ENCODE measurements around the gene WDR45B.

The WDR45B gene

DNA sequence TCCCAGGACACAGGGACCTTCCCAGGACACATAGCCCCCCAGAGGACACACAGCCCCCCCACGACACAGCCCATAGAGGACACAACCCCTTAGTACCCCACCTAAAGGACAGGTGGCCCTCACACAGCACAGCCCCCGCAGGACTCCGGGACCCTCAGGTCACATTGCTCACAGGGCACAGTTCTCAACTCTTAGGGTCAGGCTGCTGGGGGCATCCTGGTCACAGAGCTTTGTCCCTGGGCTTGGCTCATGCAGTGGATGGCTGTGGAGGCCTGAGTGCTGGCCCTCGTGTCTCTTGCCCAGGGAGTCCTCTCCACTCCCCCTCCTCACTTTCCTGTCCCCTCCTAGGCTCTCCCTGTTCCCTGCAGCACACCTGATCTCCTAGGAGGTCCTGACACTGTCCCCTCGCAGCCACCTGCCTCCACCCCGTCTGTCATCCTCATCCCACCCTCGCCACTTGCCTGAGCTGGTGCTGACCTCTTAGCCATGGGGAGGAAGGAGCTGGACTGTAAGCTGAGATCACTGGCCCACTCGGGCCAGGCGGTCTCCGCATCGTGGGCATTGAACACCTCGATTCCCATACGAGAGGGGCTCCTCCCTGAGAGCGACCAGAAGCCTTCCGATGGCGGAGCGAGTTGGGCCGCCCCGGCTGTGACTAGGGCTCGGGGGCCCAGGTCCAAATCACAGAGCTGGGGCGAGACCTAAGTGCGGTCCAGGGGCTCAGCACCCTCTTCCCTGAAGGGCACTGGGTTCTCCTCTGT is 1.4 kb upstream of the WDR45B start:
- TF ChIP-seq BACH2 (CRISPR knock-in tag; IDR thresholded peaks at IDR 0.05; ENCODE audit: borderline replicate concordance): no peak

GRCh38 chr17:82648742-82649331 is 593 bp upstream of the WDR45B start:
- ATAC-seq: peak; percentile 7
- TF ChIP-seq OSR1 (CRISPR knock-in tag; IDR thresholded peaks at IDR 0.05) (no peak), SNAI2 (CRISPR knock-in tag; IDR thresholded peaks at IDR 0.05) (no peak), CSDC2 (CRISPR knock-in tag; IDR thresholded peaks at IDR 0.05) (no peak), ZFP30 (CRISPR knock-in tag; IDR thresholded peaks at IDR 0.05) (no peak), ZNF8 (CRISPR knock-in tag; IDR thresholded peaks at IDR 0.05) (no peak)

More for the DNA sequence above, 1.4 kb upstream of the WDR45B start:
- ATAC-seq: no peak

- ATAC-seq: peak; percentile 53
These were observed 565 bp downstream of the WDR45B start for GRCh38 chr17:82647593-82648164.

More at GRCh38 chr17:82647593-82648164, 565 bp downstream of the WDR45B start:
- TF ChIP-seq ZNF8 (CRISPR knock-in tag; IDR thresholded peaks at IDR 0.05) (no peak), ZNF70 (CRISPR knock-in tag; IDR thresholded peaks at IDR 0.05) (no peak), TCF4 (CRISPR knock-in tag; IDR thresholded peaks at IDR 0.05; ENCODE audit: borderline replicate concordance) (no peak), ZFP3 (CRISPR knock-in tag; IDR thresholded peaks at IDR 0.05) (no peak), ARNTL (CRISPR knock-in tag; IDR thresholded peaks at IDR 0.05; ENCODE audit: borderline replicate concordance, low read depth) (no peak), PATZ1 (CRISPR knock-in tag; IDR thresholded peaks at IDR 0.05; ENCODE audit: borderline replicate concordance) (no peak), RARB (CRISPR knock-in tag; IDR thresholded peaks at IDR 0.05) (no peak), SNAI2 (CRISPR knock-in tag; IDR thresholded peaks at IDR 0.05) (no peak), GLIS3 (CRISPR knock-in tag; IDR thresholded peaks at IDR 0.05) (no peak), ESRRG (CRISPR knock-in tag; IDR thresholded peaks at IDR 0.05) (no peak), CSDC2 (CRISPR knock-in tag; IDR thresholded peaks at IDR 0.05) (no peak), TSHZ2 (CRISPR knock-in tag; IDR thresholded peaks at IDR 0.05) (no peak), ISL1 (CRISPR knock-in tag; IDR thresholded peaks at IDR 0.05) (no peak), ZC3H10 (CRISPR knock-in tag; IDR thresholded peaks at IDR 0.05) (no peak), PPARA (CRISPR knock-in tag; IDR thresholded peaks at IDR 0.05; ENCODE audit: borderline replicate concordance) (no peak), ZNF565 (CRISPR knock-in tag; conservative IDR thresholded peaks at IDR 0.05; ENCODE audit: low read depth) (no peak), TOX (CRISPR knock-in tag; IDR thresholded peaks at IDR 0.05; ENCODE audit: borderline replicate concordance) (no peak)
- TF ChIP-seq, protein P1, sequence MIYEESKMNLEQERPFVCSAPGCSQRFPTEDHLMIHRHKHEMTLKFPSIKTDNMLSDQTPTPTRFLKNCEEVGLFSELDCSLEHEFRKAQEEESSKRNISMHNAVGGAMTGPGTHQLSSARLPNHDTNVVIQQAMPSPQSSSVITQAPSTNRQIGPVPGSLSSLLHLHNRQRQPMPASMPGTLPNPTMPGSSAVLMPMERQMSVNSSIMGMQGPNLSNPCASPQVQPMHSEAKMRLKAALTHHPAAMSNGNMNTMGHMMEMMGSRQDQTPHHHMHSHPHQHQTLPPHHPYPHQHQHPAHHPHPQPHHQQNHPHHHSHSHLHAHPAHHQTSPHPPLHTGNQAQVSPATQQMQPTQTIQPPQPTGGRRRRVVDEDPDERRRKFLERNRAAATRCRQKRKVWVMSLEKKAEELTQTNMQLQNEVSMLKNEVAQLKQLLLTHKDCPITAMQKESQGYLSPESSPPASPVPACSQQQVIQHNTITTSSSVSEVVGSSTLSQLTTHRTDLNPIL (CRISPR knock-in tag; IDR thresholded peaks at IDR 0.05; ENCODE audit: low read depth): no peak
- TF ChIP-seq, protein P2, sequence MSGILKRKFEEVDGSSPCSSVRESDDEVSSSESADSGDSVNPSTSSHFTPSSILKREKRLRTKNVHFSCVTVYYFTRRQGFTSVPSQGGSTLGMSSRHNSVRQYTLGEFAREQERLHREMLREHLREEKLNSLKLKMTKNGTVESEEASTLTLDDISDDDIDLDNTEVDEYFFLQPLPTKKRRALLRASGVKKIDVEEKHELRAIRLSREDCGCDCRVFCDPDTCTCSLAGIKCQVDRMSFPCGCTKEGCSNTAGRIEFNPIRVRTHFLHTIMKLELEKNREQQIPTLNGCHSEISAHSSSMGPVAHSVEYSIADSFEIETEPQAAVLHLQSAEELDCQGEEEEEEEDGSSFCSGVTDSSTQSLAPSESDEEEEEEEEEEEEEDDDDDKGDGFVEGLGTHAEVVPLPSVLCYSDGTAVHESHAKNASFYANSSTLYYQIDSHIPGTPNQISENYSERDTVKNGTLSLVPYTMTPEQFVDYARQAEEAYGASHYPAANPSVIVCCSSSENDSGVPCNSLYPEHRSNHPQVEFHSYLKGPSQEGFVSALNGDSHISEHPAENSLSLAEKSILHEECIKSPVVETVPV (CRISPR knock-in tag; IDR thresholded peaks at IDR 0.05): no peak
